ENCODE results near the gene PCDHGA1.
"Not testable (repeated sequence)": the region's sequence is repeated elsewhere in the genome, so short reads cannot be mapped to it uniquely, and the experiment has no call there.

The PCDHGA1 gene

DNA sequence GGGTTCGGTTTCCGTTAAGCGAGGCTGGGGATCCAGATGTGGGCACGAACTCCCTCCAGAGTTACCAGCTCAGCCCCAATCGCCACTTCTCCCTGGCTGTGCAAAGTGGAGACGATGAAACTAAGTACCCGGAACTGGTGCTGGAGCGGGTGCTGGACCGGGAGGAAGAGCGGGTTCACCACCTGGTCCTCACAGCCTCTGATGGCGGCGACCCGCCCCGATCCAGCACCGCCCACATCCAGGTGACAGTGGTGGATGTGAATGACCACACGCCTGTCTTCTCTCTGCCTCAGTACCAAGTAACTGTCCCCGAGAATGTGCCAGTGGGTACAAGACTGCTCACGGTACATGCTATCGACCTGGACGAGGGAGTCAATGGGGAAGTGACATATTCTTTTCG lies 53.0 kb downstream of the PCDHGA1 start:
- Mint-ChIP-seq H3K9me3 (peaks cover 31% of the 10 kb centered on the region), H3K36me3 (ENCODE audit: low read depth) (no peaks in the 10 kb centered on the region), H3K27ac (no peak overlapping the region), H3K4me1 (ENCODE audit: low read depth) (no peaks in the 10 kb centered on the region), H3K27me3 (ENCODE audit: low read depth) (peaks cover 33% of the 10 kb centered on the region), H3K4me3 (peak overlapping the region; percentile 78)

DNA sequence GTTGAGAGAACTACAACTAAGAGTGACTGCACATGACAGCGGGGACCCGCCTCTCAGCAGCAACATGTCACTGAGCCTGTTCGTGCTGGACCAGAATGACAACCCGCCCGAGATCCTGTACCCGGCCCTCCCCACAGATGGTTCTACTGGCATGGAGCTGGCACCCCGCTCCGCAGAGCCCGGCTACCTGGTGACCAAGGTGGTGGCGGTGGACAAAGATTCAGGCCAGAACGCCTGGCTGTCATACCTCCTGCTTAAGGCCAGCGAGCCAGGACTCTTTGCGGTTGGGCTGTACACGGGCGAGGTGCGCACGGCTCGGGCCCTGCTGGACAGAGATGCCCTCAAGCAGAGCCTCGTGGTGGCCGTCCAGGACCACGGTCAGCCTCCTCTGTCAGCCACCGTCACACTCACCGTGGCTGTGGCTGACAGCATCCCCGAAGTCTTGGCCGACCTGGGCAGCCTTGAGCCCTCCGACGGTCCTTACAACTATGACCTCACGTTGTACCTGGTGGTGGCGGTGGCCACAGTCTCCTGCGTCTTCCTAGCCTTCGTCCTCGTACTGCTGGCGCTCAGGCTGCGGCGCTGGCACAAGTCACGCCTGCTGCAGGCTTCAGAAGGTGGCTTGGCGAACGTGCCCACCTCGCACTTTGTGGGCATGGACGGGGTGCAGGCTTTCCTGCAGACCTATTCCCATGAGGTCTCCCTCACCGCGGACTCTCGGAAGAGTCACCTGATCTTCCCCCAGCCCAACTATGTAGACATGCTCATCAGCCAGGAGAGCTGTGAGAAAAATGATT lies 54.4 kb downstream of the PCDHGA1 start:
- no peaks in the 10 kb centered on the region for H3K4me1 Mint-ChIP-seq (ENCODE audit: low read depth)
- no peak overlapping the region for H3K27ac Mint-ChIP-seq
- peaks cover 40% of the 10 kb centered on the region for H3K9me3 Mint-ChIP-seq
- H3K27me3 Mint-ChIP-seq (ENCODE audit: low read depth) = peaks cover 35% of the 10 kb centered on the region
- H3K36me3 Mint-ChIP-seq (ENCODE audit: low read depth) = peaks cover 2% of the 10 kb centered on the region
- no peak overlapping the region for H3K4me3 Mint-ChIP-seq

DNA sequence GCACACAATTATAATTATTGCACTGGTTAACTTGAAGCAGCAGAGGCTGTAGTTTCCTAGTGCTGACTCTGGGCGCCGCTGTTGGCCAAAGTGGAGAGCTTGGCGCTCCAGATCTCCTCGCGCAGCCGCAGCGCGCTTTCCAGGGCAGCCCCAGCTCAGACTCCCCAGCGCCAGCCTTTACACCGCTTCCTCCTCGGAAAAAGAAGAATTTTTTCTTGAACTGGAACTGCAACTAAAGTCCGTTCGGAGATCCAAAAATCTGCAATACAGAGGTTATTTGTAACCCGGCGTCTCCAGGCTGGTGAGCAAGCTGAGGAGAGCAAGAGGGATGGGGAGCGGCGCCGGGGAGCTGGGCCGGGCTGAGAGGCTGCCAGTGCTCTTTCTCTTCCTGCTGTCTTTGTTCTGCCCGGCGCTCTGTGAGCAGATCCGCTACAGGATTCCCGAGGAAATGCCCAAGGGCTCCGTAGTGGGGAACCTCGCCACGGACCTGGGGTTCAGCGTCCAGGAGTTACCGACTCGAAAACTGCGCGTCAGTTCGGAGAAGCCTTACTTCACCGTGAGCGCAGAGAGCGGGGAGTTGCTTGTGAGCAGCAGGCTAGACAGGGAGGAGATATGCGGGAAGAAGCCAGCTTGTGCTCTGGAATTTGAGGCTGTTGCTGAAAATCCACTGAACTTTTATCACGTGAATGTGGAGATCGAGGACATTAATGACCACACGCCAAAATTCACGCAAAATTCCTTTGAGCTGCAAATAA lies 57.4 kb downstream of the PCDHGA1 start, which contains the start of gene PCDHGB4:
PCDHGB4 (plus strand) TSS at position 142 of the 755 bp plus-strand sequence; CDS start at position 329, 187 bp downstream.
- not testable (repeated sequence) for H3K27ac Mint-ChIP-seq; H3K4me1 Mint-ChIP-seq (ENCODE audit: low read depth); H3K36me3 Mint-ChIP-seq (ENCODE audit: low read depth); H3K4me3 Mint-ChIP-seq
- Mint-ChIP-seq H3K9me3 (peaks cover 48% of the 10 kb centered on the region), H3K27me3 (ENCODE audit: low read depth) (peaks cover 28% of the 10 kb centered on the region)

DNA sequence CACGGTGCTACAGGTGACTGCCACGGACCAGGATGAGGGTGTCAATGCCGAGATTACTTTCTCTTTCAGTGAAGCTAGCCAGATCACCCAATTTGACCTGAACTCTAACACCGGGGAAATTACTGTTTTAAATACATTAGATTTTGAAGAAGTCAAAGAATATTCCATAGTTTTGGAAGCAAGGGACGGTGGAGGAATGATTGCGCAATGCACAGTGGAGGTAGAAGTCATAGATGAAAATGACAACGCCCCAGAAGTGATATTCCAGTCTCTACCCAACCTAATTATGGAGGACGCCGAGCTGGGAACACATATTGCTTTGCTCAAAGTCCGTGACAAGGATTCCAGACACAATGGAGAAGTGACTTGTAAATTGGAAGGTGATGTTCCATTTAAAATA lies 58.3 kb downstream of the PCDHGA1 start:
- Mint-ChIP-seq H3K36me3 (ENCODE audit: low read depth) (peaks cover 2% of the 10 kb centered on the region), H3K27ac (no peak overlapping the region), H3K4me1 (ENCODE audit: low read depth) (no peaks in the 10 kb centered on the region), H3K27me3 (ENCODE audit: low read depth) (peaks cover 25% of the 10 kb centered on the region), H3K9me3 (peaks cover 48% of the 10 kb centered on the region), H3K4me3 (no peak overlapping the region)

DNA sequence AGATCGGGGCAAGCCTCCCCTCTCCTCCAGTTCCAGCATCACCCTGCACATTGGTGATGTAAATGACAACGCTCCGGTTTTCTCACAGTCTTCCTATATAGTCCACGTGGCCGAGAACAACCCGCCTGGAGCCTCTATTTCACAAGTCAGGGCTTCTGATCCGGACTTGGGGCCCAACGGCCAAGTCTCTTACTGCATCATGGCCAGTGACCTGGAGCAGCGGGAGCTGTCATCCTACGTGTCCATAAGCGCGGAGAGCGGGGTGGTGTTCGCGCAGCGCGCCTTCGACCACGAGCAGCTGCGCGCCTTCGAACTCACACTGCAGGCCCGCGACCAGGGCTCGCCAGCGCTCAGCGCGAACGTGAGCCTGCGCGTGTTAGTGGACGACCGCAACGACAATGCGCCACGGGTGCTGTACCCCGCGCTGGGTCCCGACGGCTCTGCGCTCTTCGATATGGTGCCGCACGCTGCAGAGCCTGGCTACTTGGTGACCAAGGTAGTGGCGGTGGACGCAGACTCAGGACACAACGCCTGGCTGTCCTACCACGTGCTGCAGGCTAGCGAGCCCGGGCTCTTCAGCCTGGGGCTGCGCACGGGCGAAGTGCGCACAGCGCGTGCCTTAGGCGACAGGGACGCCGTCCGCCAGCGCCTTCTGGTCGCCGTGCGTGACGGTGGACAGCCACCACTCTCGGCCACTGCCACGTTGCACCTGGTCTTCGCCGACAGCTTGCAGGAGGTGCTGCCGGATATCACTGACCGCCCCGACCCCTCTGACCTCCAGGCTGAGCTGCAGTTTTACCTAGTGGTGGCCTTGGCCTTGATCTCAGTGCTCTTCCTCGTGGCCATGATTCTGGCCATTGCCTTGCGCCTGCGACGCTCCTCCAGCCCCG lies 59.1 kb downstream of the PCDHGA1 start:
- Mint-ChIP-seq H3K27ac (no peak overlapping the region), H3K9me3 (peaks cover 48% of the 10 kb centered on the region), H3K4me3 (no peak overlapping the region), H3K27me3 (ENCODE audit: low read depth) (peaks cover 31% of the 10 kb centered on the region), H3K36me3 (ENCODE audit: low read depth) (peaks cover 2% of the 10 kb centered on the region), H3K4me1 (ENCODE audit: low read depth) (no peaks in the 10 kb centered on the region)

DNA sequence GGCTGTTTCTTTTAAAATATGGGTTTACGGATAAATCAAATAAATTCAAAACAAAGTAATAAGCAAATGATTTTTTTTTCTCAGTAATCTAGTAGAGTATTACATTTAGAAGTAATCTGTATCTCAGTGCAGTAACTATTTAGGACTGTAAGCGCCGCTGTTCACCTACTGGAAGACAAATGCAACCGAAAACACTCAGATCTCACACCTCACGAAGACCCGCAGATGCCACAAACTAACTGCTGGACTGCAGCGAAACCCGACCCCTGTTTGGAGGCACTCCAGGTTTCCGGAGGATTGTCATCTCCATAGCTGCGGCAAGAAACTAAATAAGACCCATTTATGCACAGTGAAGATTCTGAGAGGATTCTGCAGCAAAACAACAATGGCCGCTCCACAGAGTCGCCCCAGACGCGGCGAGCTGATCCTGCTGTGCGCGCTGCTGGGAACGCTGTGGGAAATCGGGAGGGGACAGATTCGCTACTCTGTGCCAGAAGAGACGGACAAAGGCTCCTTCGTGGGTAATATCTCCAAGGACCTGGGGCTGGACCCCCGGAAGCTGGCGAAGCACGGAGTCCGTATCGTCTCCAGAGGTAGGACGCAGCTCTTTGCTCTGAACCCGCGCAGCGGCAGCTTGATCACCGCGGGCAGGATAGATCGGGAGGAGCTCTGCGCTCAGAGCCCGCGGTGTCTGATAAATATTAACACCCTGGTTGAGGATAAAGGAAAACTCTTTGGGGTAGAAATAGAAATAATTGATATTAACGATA lies 62.3 kb downstream of the PCDHGA1 start, which contains the start of gene PCDHGA8:
PCDHGA8 (plus strand) TSS at position 205 of the 770 bp plus-strand sequence; CDS start at position 386, 181 bp downstream.
- peaks cover 45% of the 10 kb centered on the region for H3K9me3 Mint-ChIP-seq
- H3K36me3 Mint-ChIP-seq (ENCODE audit: low read depth) = peaks cover 2% of the 10 kb centered on the region
- H3K27me3 Mint-ChIP-seq (ENCODE audit: low read depth) = peaks cover 26% of the 10 kb centered on the region
- no peak within 1 kb of the TSS for H3K27ac Mint-ChIP-seq
- no peaks in the 10 kb centered on the region for H3K4me1 Mint-ChIP-seq (ENCODE audit: low read depth)
- H3K4me3 Mint-ChIP-seq = no peak within 1 kb of the TSS

DNA sequence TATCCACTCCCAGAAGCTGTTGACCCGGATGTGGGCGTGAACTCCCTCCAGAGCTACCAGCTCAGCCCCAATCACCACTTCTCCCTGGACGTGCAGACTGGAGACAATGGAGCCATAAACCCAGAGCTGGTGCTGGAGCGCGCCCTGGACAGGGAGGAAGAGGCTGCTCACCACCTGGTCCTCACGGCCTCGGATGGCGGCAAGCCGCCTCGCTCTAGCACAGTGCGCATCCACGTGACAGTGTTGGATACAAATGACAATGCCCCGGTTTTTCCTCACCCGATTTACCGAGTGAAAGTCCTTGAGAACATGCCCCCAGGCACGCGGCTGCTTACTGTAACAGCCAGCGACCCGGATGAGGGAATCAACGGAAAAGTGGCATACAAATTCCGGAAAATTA lies 63.0 kb downstream of the PCDHGA1 start:
- no peak overlapping the region for H3K4me3 Mint-ChIP-seq
- peaks cover 45% of the 10 kb centered on the region for H3K9me3 Mint-ChIP-seq
- H3K27ac Mint-ChIP-seq = no peak overlapping the region

DNA sequence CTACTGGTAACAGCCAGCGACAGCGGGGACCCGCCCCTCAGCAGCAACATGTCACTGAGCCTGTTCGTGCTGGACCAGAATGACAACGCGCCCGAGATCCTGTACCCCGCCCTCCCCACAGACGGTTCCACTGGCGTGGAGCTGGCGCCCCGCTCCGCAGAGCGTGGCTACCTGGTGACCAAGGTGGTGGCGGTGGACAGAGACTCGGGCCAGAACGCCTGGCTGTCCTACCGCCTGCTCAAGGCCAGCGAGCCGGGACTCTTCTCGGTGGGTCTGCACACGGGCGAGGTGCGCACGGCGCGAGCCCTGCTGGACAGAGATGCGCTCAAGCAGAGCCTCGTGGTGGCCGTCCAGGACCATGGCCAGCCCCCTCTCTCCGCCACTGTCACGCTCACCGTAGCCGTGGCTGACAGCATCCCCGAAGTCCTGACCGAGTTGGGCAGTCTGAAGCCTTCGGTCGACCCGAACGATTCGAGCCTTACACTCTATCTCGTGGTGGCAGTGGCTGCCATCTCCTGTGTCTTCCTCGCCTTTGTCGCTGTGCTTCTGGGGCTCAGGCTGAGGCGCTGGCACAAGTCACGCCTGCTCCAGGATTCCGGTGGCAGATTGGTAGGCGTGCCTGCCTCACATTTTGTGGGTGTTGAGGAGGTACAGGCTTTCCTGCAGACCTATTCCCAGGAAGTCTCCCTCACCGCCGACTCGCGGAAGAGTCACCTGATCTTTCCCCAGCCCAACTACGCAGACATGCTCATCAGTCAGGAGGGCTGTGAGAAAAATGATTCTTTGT lies 64.3 kb downstream of the PCDHGA1 start:
- H3K9me3 Mint-ChIP-seq = peaks cover 39% of the 10 kb centered on the region
- peak overlapping the region; percentile 55 for H3K27ac Mint-ChIP-seq
- H3K4me3 Mint-ChIP-seq; H3K4me1 Mint-ChIP-seq (ENCODE audit: low read depth); H3K36me3 Mint-ChIP-seq (ENCODE audit: low read depth): not testable (repeated sequence)
- peaks cover 30% of the 10 kb centered on the region for H3K27me3 Mint-ChIP-seq (ENCODE audit: low read depth)

More for the DNA sequence above, 63.0 kb downstream of the PCDHGA1 start:
- H3K36me3 Mint-ChIP-seq (ENCODE audit: low read depth) = peaks cover 2% of the 10 kb centered on the region
- H3K4me1 Mint-ChIP-seq (ENCODE audit: low read depth) = no peaks in the 10 kb centered on the region
- peaks cover 25% of the 10 kb centered on the region for H3K27me3 Mint-ChIP-seq (ENCODE audit: low read depth)

DNA sequence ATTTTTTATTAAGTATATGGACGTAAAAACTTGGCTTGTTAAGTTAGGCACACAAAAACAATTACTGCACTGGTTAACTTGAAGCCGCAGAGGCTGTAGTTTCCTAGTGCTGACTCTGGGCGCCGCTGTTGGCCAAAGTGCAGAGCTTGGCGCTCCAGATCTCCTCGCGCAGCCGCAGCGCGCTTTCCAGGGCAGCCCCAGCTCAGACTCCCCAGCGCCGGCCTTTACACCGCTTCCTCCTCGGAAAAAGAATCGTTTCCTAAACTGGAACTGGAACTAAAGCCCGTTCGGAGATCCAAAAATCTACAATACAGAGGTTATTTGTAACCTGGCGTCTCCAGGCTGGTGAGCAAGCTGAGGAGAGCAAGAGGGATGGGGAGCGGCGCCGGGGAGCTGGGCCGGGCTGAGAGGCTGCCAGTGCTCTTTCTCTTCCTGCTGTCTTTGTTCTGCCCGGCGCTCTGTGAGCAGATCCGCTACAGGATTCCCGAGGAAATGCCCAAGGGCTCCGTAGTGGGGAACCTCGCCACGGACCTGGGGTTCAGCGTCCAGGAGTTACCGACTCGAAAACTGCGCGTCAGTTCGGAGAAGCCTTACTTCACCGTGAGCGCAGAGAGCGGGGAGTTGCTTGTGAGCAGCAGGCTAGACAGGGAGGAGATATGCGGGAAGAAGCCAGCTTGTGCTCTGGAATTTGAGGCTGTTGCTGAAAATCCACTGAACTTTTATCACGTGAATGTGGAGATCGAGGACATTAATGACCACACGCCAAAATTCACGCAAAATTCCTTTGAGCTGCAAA lies 67.6 kb downstream of the PCDHGA1 start, which contains the start of gene PCDHGB5:
PCDHGB5 (plus strand) TSS at position 192 of the 796 bp plus-strand sequence; CDS start at position 373, 181 bp downstream.
- not testable (repeated sequence) for H3K27ac Mint-ChIP-seq; H3K4me1 Mint-ChIP-seq (ENCODE audit: low read depth); H3K36me3 Mint-ChIP-seq (ENCODE audit: low read depth)
- Mint-ChIP-seq H3K27me3 (ENCODE audit: low read depth) (peaks cover 39% of the 10 kb centered on the region), H3K9me3 (peaks cover 29% of the 10 kb centered on the region), H3K4me3 (peak within 1 kb of the TSS; percentile 58)

DNA sequence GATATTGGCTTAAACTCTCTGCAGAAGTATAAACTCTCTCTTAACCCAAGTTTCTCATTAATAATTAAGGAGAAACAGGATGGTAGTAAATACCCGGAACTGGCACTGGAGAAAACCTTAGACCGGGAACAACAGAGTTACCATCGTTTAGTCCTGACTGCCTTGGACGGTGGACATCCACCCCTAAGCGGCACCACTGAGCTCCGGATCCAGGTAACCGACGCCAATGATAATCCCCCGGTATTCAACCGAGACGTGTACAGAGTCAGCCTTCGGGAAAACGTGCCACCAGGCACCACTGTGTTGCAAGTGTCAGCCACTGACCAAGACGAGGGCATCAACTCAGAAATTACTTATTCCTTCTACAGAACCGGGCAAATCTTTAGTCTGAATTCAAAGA lies 68.3 kb downstream of the PCDHGA1 start:
- H3K27me3 Mint-ChIP-seq (ENCODE audit: low read depth) = peaks cover 42% of the 10 kb centered on the region
- H3K4me3 Mint-ChIP-seq = no peak overlapping the region
- H3K4me1 Mint-ChIP-seq (ENCODE audit: low read depth) = no peaks in the 10 kb centered on the region
- H3K36me3 Mint-ChIP-seq (ENCODE audit: low read depth) = peaks cover 3% of the 10 kb centered on the region
- H3K27ac Mint-ChIP-seq = no peak overlapping the region
- H3K9me3 Mint-ChIP-seq = peaks cover 23% of the 10 kb centered on the region

DNA sequence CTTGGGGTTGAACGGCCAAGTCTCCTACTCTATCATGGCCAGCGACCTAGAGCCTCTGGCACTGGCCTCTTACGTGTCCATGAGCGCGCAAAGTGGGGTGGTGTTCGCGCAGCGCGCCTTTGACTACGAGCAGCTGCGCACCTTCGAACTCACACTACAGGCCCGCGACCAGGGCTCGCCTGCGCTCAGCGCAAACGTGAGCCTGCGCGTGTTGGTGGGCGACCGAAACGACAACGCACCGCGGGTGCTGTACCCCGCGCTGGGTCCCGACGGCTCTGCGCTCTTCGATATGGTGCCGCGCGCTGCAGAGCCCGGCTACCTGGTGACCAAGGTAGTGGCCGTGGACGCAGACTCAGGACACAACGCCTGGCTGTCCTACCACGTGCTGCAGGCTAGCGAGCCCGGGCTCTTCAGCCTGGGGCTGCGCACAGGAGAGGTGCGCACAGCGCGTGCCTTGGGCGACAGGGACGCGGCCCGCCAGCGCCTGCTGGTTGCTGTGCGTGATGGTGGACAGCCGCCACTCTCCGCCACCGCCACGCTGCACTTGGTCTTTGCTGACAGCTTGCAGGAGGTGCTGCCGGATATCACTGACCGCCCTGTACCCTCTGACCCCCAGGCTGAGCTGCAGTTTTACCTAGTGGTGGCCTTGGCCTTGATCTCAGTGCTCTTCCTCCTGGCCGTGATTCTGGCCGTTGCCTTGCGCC lies 69.4 kb downstream of the PCDHGA1 start:
- Mint-ChIP-seq H3K36me3 (ENCODE audit: low read depth) (peaks cover 3% of the 10 kb centered on the region), H3K27ac (no peak overlapping the region), H3K4me3 (no peak overlapping the region), H3K9me3 (peaks cover 16% of the 10 kb centered on the region), H3K27me3 (ENCODE audit: low read depth) (peaks cover 39% of the 10 kb centered on the region), H3K4me1 (ENCODE audit: low read depth) (no peaks in the 10 kb centered on the region)
